Measurements from ENCODE around the gene PHAX. TPM values are rescaled to one million over a fixed set of nuclear protein-coding genes. Genes with fewer than 3 reads are reported as not detected.

Gene PHAX
- polyA plus RNA-seq, 1 donor (not counting 4 experiments of a cell fraction or from before 2014, with no cell fraction given), result 63.0 TPM

- no peak overlapping the region for H3K4me3 ChIP-seq (ENCODE audit: control insufficient read depth in 2 of 3, extremely low read depth in 1 of 3, insufficient read depth in 2 of 3, low read depth in 1 of 3, low read length in 3 of 3)
- no peaks in the 10 kb centered on the region for H3K9me3 ChIP-seq (ENCODE audit: control insufficient read depth, low read depth, low read length)
- TF ChIP-seq EZH2 (IDR thresholded peaks at IDR 0.05; ENCODE audit: low read length), result no peak
- TF ChIP-seq CTCF (optimal IDR thresholded peaks at IDR 0.05 in 1 of 3, IDR thresholded peaks at IDR 0.05 in 1 of 3, conservative IDR thresholded peaks at IDR 0.05 in 1 of 3; ENCODE audit: extremely low read depth in 1 of 3, insufficient read depth in 2 of 3, low read length in 3 of 3), result no peak
- peaks cover 3% of the 10 kb centered on the region for H4K20me1 ChIP-seq (ENCODE audit: control insufficient read depth, extremely low read depth, insufficient read depth, low read length)
- no peak overlapping the region for H2AFZ ChIP-seq (ENCODE audit: control insufficient read depth, low read length)
- H3K4me2 ChIP-seq (ENCODE audit: control insufficient read depth, extremely low read depth, insufficient read depth, low read depth, low read length), result no peak overlapping the region
- DNase-seq (ENCODE audit: low read depth, low spot score) (no peak), FAIRE-seq (no peak)
- H3K36me3 ChIP-seq (ENCODE audit: control insufficient read depth in 2 of 2, extremely low read depth in 1 of 2, insufficient read depth in 2 of 2, low read length in 2 of 2), result peaks cover 6 to 11% of the 10 kb centered on the region in 2 experiments
- peaks cover 7% of the 10 kb centered on the region for H3K4me1 ChIP-seq (ENCODE audit: control insufficient read depth, extremely low read depth, insufficient read depth, low read length)
- no peaks in the 10 kb centered on the region for H3K27me3 ChIP-seq (ENCODE audit: control insufficient read depth, extremely low read depth, insufficient read depth, low read length)
- dilution Hi-C loops (cut with MboI; ENCODE audit: extremely low pct_ligation_motif_present, low sequenced_read_pairs), result no loop called here
- H3K9me1 ChIP-seq (ENCODE audit: control insufficient read depth, extremely low read depth, insufficient read depth, low read length), result no peaks in the 10 kb centered on the region
- peaks cover 27% of the 10 kb centered on the region for H3K79me2 ChIP-seq (ENCODE audit: control insufficient read depth, insufficient read depth, low read length)
- H3K27ac ChIP-seq (ENCODE audit: control insufficient read depth, insufficient read depth, low read length), result peak overlapping the region; percentile 10
- no peak overlapping the region for H3K9ac ChIP-seq (ENCODE audit: control insufficient read depth, extremely low read depth, insufficient read depth, low read length)
These were observed 19.0 kb downstream of the PHAX start for GRCh38 chr5:126619781-126620180.

- no peak overlapping the region for H3K4me3 ChIP-seq (ENCODE audit: control insufficient read depth in 2 of 3, extremely low read depth in 1 of 3, insufficient read depth in 2 of 3, low read depth in 1 of 3, low read length in 3 of 3)
- peak overlapping the region; percentile 5 for H3K4me2 ChIP-seq (ENCODE audit: control insufficient read depth, extremely low read depth, insufficient read depth, low read depth, low read length)
- dilution Hi-C loops (cut with MboI; ENCODE audit: extremely low pct_ligation_motif_present, low sequenced_read_pairs), result no loop called here
- no peak overlapping the region for H3K9ac ChIP-seq (ENCODE audit: control insufficient read depth, extremely low read depth, insufficient read depth, low read length)
- TF ChIP-seq CTCF (optimal IDR thresholded peaks at IDR 0.05 in 1 of 3, IDR thresholded peaks at IDR 0.05 in 1 of 3, conservative IDR thresholded peaks at IDR 0.05 in 1 of 3; ENCODE audit: extremely low read depth in 1 of 3, insufficient read depth in 2 of 3, low read length in 3 of 3) (no peak), EZH2 (IDR thresholded peaks at IDR 0.05; ENCODE audit: low read length) (no peak)
- FAIRE-seq (peak; percentile 49), DNase-seq (ENCODE audit: low read depth, low spot score) (no peak)
- peaks cover 3% of the 10 kb centered on the region for H3K79me2 ChIP-seq (ENCODE audit: control insufficient read depth, insufficient read depth, low read length)
- H3K27ac ChIP-seq (ENCODE audit: control insufficient read depth, insufficient read depth, low read length), result peak overlapping the region; percentile 20
- no peaks in the 10 kb centered on the region for H3K9me1 ChIP-seq (ENCODE audit: control insufficient read depth, extremely low read depth, insufficient read depth, low read length)
- no peaks in the 10 kb centered on the region for H3K9me3 ChIP-seq (ENCODE audit: control insufficient read depth, low read depth, low read length)
- no peaks in the 10 kb centered on the region for H3K27me3 ChIP-seq (ENCODE audit: control insufficient read depth, extremely low read depth, insufficient read depth, low read length)
- H3K36me3 ChIP-seq (ENCODE audit: control insufficient read depth in 2 of 2, extremely low read depth in 1 of 2, insufficient read depth in 2 of 2, low read length in 2 of 2), result peaks cover 1 to 9% of the 10 kb centered on the region in 2 experiments
- peaks cover 7% of the 10 kb centered on the region for H3K4me1 ChIP-seq (ENCODE audit: control insufficient read depth, extremely low read depth, insufficient read depth, low read length)
- no peak overlapping the region for H2AFZ ChIP-seq (ENCODE audit: control insufficient read depth, low read length)
- H4K20me1 ChIP-seq (ENCODE audit: control insufficient read depth, extremely low read depth, insufficient read depth, low read length), result no peaks in the 10 kb centered on the region
These were observed 23.8 kb downstream of the PHAX start for GRCh38 chr5:126624534-126624933.
